Keratinocyte (primary cell): ENCODE measurements around the gene NDUFS7. TPM values are rescaled to one million over a fixed set of nuclear protein-coding genes. Genes with fewer than 3 reads are reported as not detected.

ENCODE experiments used
- DNase-seq: peaks from one replicate; pipeline ENCODE4 v3.0.0-alpha.2; 2011; ENCODE audit warnings: low read depth, missing footprints, low spot score
- FAIRE-seq: peaks from 2 replicates; lab custom pipeline; 2011; peaks lifted over from hg19 to GRCh38; lab: Jason Lieb, UNC
- H2AFZ ChIP-seq: 2 replicates; pipeline ENCODE4 v1.6.0; 2012; ENCODE audit warnings: low read length, control low read depth, inconsistent platforms; ENCODE audit not compliant: control insufficient read depth
- H3K27ac ChIP-seq: 2 replicates; pipeline ENCODE4 v1.5.1; 2011; ENCODE audit warnings: low read length; ENCODE audit not compliant: control insufficient read depth, insufficient read depth
- H3K27me3 ChIP-seq: 3 replicates; pipeline ENCODE4 v1.6.0; 2011; ENCODE audit warnings: low read length; ENCODE audit not compliant: control insufficient read depth, insufficient read depth; ENCODE audit errors: extremely low read depth
- H3K36me3 ChIP-seq, 2 experiments: 2 replicates in 1 of 2; 3 replicates in 1 of 2; pipeline ENCODE4 v1.5.1; 2011; ENCODE audit warnings: low read length in 2 of 2, mild to moderate bottlenecking in 1 of 2; ENCODE audit not compliant: control insufficient read depth in 2 of 2, insufficient read depth in 2 of 2; ENCODE audit errors: extremely low read depth in 1 of 2
- H3K4me1 ChIP-seq: 3 replicates; pipeline ENCODE4 v1.5.1; 2011; ENCODE audit warnings: low read length; ENCODE audit not compliant: control insufficient read depth, insufficient read depth; ENCODE audit errors: extremely low read depth
- H3K4me2 ChIP-seq: 3 replicates; pipeline ENCODE4 v1.6.0; 2011; ENCODE audit warnings: low read depth, low read length; ENCODE audit not compliant: control insufficient read depth, insufficient read depth; ENCODE audit errors: extremely low read depth
- H3K4me3 ChIP-seq, 3 experiments: fragments of 200-600 bp in 1 of 3; sonication (generic) in 1 of 3; 2 replicates in 2 of 3; 3 replicates in 1 of 3; pipeline ENCODE4 v1.5.1; 2011 to 2016; ENCODE audit warnings: low read length in 3 of 3, mild to moderate bottlenecking in 3 of 3, control low read depth in 2 of 3, inconsistent platforms in 1 of 3, low read depth in 1 of 3, mixed read lengths in 1 of 3, mixed run types in 1 of 3, moderate library complexity in 1 of 3; ENCODE audit not compliant: control insufficient read depth in 2 of 3, insufficient read depth in 2 of 3; ENCODE audit errors: extremely low read depth in 1 of 3
- H3K79me2 ChIP-seq: 2 replicates; pipeline ENCODE4 v1.6.0; 2012; ENCODE audit warnings: low read length; ENCODE audit not compliant: control insufficient read depth, insufficient read depth
- H3K9ac ChIP-seq: 3 replicates; pipeline ENCODE4 v1.6.0; 2011; ENCODE audit warnings: low read length; ENCODE audit not compliant: control insufficient read depth, insufficient read depth; ENCODE audit errors: extremely low read depth
- H3K9me1 ChIP-seq: 3 replicates; pipeline ENCODE4 v1.6.0; 2011; ENCODE audit warnings: low read length; ENCODE audit not compliant: control insufficient read depth, insufficient read depth; ENCODE audit errors: extremely low read depth
- H3K9me3 ChIP-seq: 2 replicates; pipeline ENCODE4 v1.5.1; 2012; ENCODE audit warnings: low read depth, low read length; ENCODE audit not compliant: control insufficient read depth
- H4K20me1 ChIP-seq: 3 replicates; pipeline ENCODE4 v1.6.0; 2011; ENCODE audit warnings: low read length; ENCODE audit not compliant: control insufficient read depth, insufficient read depth; ENCODE audit errors: extremely low read depth
- CTCF ChIP-seq, 3 experiments: IDR thresholded peaks in 1 of 3; conservative IDR thresholded peaks in 1 of 3; optimal IDR thresholded peaks in 1 of 3; 2 replicates in 2 of 3; 3 replicates in 1 of 3; pipeline versions ENCODE3 to v1.5.1; 2011; ENCODE audit warnings: low read length in 3 of 3, mild to moderate bottlenecking in 3 of 3, moderate library complexity in 2 of 3, control low read depth in 1 of 3, inconsistent platforms in 1 of 3; ENCODE audit not compliant: insufficient read depth in 2 of 3; ENCODE audit errors: extremely low read depth in 1 of 3
- EZH2 ChIP-seq: IDR thresholded peaks from one replicate; pipeline ENCODE4 v1.6.1; 2012; ENCODE audit warnings: inconsistent platforms, mild to moderate bottlenecking, low read length, moderate library complexity
- dilution Hi-C: fragments of 300-500 bp; cut with MboI; formaldehyde crosslinking; loops from one replicate; pipeline ENCODE4 v1.7.0; 2020; ENCODE audit warnings: low sequenced_read_pairs; ENCODE audit not compliant: extremely low pct_ligation_motif_present
- polyA plus RNA-seq, 5 experiments: library from polyadenylated mRNA; depleted of rRNA in 3 of 5; stranded (reverse) in 3 of 5; stranded (forward) in 1 of 5; unstranded in 1 of 5; fragments of >200 nt; gene quantifications; 1 replicate in 1 of 5; 2 replicates in 3 of 5; 3 replicates in 1 of 5; pipeline versions ENCODE4 v1.2.1 to v1.2.3, GENCODE V29; 2011 to 2012; ENCODE audit warnings: missing spikeins in 2 of 5, low read depth in 1 of 5, low replicate concordance in 1 of 5

NDUFS7 gene
- polyA plus RNA-seq, 1 donor (not counting 4 experiments of a cell fraction or from before 2014, with no cell fraction given) = 23.2 TPM

- dilution Hi-C loops = no loop called here
- no peak overlapping the region for H3K9ac ChIP-seq
Observed at GRCh38 chr19:1437609-1438008, 53.9 kb downstream of the NDUFS7 start.

GRCh38 chr19:1438035-1438932, 54.6 kb downstream of the NDUFS7 start, which contains the start of gene RPS15:
RPS15 (plus strand) TSS chr19:1438396; CDS start chr19:1438426, 30 bp downstream.
- H3K9ac ChIP-seq = peak within 1 kb of the TSS; percentile 94
- no peaks in the 10 kb centered on the region for H3K9me1 ChIP-seq
- peak within 1 kb of the TSS; percentile 88 for H3K27ac ChIP-seq
- TF ChIP-seq EZH2 (no peak), CTCF (optimal IDR thresholded peaks at IDR 0.05 in 1 of 3, IDR thresholded peaks at IDR 0.05 in 1 of 3, conservative IDR thresholded peaks at IDR 0.05 in 1 of 3; ENCODE audit: extremely low read depth in 1 of 3, insufficient read depth in 2 of 3, low read length in 3 of 3) (peak; percentile 81 to 98 (median 98))
- peaks cover 12% of the 10 kb centered on the region for H3K4me1 ChIP-seq
- peak within 1 kb of the TSS; percentile 87 for H3K4me2 ChIP-seq
- H3K79me2 ChIP-seq = peaks cover 40% of the 10 kb centered on the region
- peaks cover 22% of the 10 kb centered on the region for H4K20me1 ChIP-seq
- DNase-seq (peak; percentile 90), FAIRE-seq (no peak)
- dilution Hi-C loops = no loop called here
- peaks cover 39 to 41% of the 10 kb centered on the region in 2 experiments for H3K36me3 ChIP-seq
- no peaks in the 10 kb centered on the region for H3K27me3 ChIP-seq
- H3K4me3 ChIP-seq = peak within 1 kb of the TSS; percentile 73 to 96 (median 88)
- H2AFZ ChIP-seq = no peak within 1 kb of the TSS
- H3K9me3 ChIP-seq = no peaks in the 10 kb centered on the region

More at GRCh38 chr19:1437609-1438008, 53.9 kb downstream of the NDUFS7 start:
- Histone ChIP-seq H3K27me3 (no peaks in the 10 kb centered on the region), H3K4me3 (peak overlapping the region in 1 of 3 experiments; percentile 96), H3K9me1 (no peaks in the 10 kb centered on the region), H3K27ac (no peak overlapping the region), H3K79me2 (peaks cover 40% of the 10 kb centered on the region), H3K36me3 (peaks cover 41 to 42% of the 10 kb centered on the region in 2 experiments), H2AFZ (no peak overlapping the region), H3K4me1 (peaks cover 12% of the 10 kb centered on the region), H3K4me2 (peak overlapping the region; percentile 14), H3K9me3 (no peaks in the 10 kb centered on the region), H4K20me1 (peaks cover 22% of the 10 kb centered on the region)
- DNase-seq (no peak), FAIRE-seq (no peak)
- no peak for TF ChIP-seq CTCF (optimal IDR thresholded peaks at IDR 0.05 in 1 of 3, IDR thresholded peaks at IDR 0.05 in 1 of 3, conservative IDR thresholded peaks at IDR 0.05 in 1 of 3; ENCODE audit: extremely low read depth in 1 of 3, insufficient read depth in 2 of 3, low read length in 3 of 3)
- TF ChIP-seq EZH2 = no peak
